Measurements from ENCODE around the gene CUEDC1.

DNA sequence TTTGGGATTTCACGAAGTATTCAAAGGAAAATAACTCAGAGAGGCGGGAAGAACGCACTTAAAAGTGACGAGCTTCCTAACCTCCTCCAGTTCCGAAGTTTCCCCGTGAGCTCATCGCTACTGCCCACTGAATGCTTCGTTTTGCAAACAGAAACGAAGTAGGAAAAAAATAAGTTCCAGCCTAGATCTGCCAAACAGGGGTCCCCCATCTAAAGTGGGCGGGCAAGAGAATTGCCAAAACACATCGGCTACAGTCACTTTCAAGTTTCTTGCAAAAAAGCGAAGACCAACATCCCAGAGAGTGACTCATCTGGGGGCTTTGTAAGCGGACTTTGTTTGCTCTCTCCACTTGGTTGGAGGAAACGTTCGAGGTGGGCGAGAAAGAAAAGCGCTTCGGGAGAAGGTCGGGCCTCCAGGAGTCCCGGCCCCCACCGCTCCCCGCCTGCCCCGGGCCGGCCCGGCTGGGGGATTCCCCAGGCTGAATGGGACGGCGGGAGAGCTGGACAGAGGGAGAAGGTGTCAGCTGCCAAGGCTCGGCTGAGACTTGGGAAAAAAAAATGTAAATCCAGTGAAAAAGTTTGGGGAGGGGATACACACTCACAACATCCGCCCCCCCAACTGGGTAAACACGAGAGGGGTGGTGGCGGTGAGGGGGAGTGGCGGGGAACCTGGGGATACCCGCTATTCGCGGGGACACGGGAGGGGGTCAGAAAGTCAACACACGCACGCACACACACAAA, 31.8 kb upstream of the CUEDC1 start:
- TF ChIP-seq, protein P1, sequence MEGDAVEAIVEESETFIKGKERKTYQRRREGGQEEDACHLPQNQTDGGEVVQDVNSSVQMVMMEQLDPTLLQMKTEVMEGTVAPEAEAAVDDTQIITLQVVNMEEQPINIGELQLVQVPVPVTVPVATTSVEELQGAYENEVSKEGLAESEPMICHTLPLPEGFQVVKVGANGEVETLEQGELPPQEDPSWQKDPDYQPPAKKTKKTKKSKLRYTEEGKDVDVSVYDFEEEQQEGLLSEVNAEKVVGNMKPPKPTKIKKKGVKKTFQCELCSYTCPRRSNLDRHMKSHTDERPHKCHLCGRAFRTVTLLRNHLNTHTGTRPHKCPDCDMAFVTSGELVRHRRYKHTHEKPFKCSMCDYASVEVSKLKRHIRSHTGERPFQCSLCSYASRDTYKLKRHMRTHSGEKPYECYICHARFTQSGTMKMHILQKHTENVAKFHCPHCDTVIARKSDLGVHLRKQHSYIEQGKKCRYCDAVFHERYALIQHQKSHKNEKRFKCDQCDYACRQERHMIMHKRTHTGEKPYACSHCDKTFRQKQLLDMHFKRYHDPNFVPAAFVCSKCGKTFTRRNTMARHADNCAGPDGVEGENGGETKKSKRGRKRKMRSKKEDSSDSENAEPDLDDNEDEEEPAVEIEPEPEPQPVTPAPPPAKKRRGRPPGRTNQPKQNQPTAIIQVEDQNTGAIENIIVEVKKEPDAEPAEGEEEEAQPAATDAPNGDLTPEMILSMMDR (IDR thresholded peaks at IDR 0.05), result no peak
- TF ChIP-seq POLR2A (IDR thresholded peaks at IDR 0.05), result no peak

Data from ovary (tissue), 3 donors.